K562 (cell line): ENCODE results near the gene HKDC1. TPM values are rescaled to one million over a fixed set of nuclear protein-coding genes. Genes with fewer than 3 reads are reported as not detected.

Source experiments
- ATAC-seq: fragments of 200-7000 bp; cut with Tn5 transposase; 3 replicates; pipeline ENCODE4 v1.9.1; 2020; ENCODE audit warnings: moderate library complexity
- BruUV-seq: library from RNA; stranded (reverse); fragments of 400-500 nt; replicated peaks from 2 replicates; lab custom pipeline; 2021; lab: Mats Ljungman, UMichigan
- CTCF ChIA-PET: fragments of 300-600 bp; formaldehyde crosslinking; extraction: SDS; loops from one replicate; lab custom pipeline; 2021; ENCODE audit warnings: low intra/inter-chr PET ratio; lab: Yijun Ruan, JAX
- POLR2A ChIA-PET: fragments of 300-600, 350-650 bp; sonication (Branson Sonifier 250); formaldehyde crosslinking; extraction: SDS; loops from one replicate; lab custom pipeline; 2021; ENCODE audit warnings: antibody characterized with exemption, inconsistent platforms; lab: Yijun Ruan, JAX
- DNase-seq, 4 experiments: peaks; one replicate each; pipeline versions ENCODE4 v3.0.0 to v3.0.0-alpha.2; 2011 to 2018; ENCODE audit warnings: low spot score in 3 of 4, mixed read lengths in 3 of 4; ENCODE audit errors: extremely low read depth in 1 of 4
- FAIRE-seq: peaks from 2 replicates; lab custom pipeline; 2011; peaks lifted over from hg19 to GRCh38; lab: Jason Lieb, UNC
- H2AFZ ChIP-seq: 2 replicates; pipeline ENCODE4 v1.6.0; 2011; ENCODE audit warnings: low read depth, low read length, control low read depth, inconsistent platforms
- H3K27ac ChIP-seq: fragments of 200-600 bp; 3 replicates; pipeline ENCODE4 v1.8.0; 2011; ENCODE audit warnings: low read depth, mild to moderate bottlenecking, control low read depth, inconsistent platforms, low read length, moderate library complexity, mixed read lengths; ENCODE audit errors: extremely low read depth
- H3K27me3 ChIP-seq, 2 experiments: fragments of 300-600 bp in 1 of 2; 2 replicates in 1 of 2; 3 replicates in 1 of 2; pipeline versions ENCODE4 v1.6.0 to v1.8.0; 2011; ENCODE audit warnings: inconsistent platforms in 2 of 2, low read length in 2 of 2, mild to moderate bottlenecking in 1 of 2, mixed read lengths in 1 of 2, moderate library complexity in 1 of 2; ENCODE audit not compliant: control insufficient read depth in 2 of 2, insufficient read depth in 2 of 2
- H3K36me3 ChIP-seq: fragments of 300-600 bp; 3 replicates; pipeline ENCODE4 v1.8.0; 2011; ENCODE audit warnings: mild to moderate bottlenecking, low read length, inconsistent platforms; ENCODE audit not compliant: control insufficient read depth, insufficient read depth
- H3K4me1 ChIP-seq, 2 experiments: fragments of 200-600 bp in 1 of 2; replicated peaks in 1 of 2; 2 replicates in 1 of 2; 3 replicates in 1 of 2; pipeline versions ENCODE4 v1.5.1 to v1.8.0; 2011; ENCODE audit warnings: inconsistent platforms in 2 of 2, low read length in 2 of 2, mild to moderate bottlenecking in 1 of 2, mixed read lengths in 1 of 2, moderate library complexity in 1 of 2; ENCODE audit not compliant: control insufficient read depth in 2 of 2, insufficient read depth in 2 of 2
- H3K4me2 ChIP-seq: 2 replicates; pipeline ENCODE4 v1.6.1; 2011; ENCODE audit warnings: low read length, control low read depth, inconsistent platforms, mixed read lengths; ENCODE audit not compliant: insufficient read depth
- H3K4me3 ChIP-seq: fragments of 200-600 bp; sonication (generic), shearing (Covaris generic); 2 replicates; pipeline ENCODE4 v1.5.1; 2016; ENCODE audit warnings: control low read depth, inconsistent platforms
- H3K79me2 ChIP-seq: fragments of 200-600 bp; 3 replicates; pipeline ENCODE4 v1.8.0; 2011; ENCODE audit warnings: low read length, inconsistent platforms; ENCODE audit not compliant: control insufficient read depth, insufficient read depth
- H3K9ac ChIP-seq, 2 experiments: 2 replicates each; pipeline versions ENCODE4 v1.6.0 to v1.6.1; 2011; ENCODE audit warnings: low read depth in 2 of 2, low read length in 2 of 2, control low read depth in 1 of 2, inconsistent platforms in 1 of 2, mild to moderate bottlenecking in 1 of 2, mixed read lengths in 1 of 2; ENCODE audit not compliant: insufficient read depth in 1 of 2
- H3K9me1 ChIP-seq: one replicate; pipeline ENCODE4 v1.6.0; 2011; ENCODE audit warnings: inconsistent platforms, mild to moderate bottlenecking, low read length, moderate library complexity; ENCODE audit not compliant: control insufficient read depth, insufficient read depth
- H3K9me3 ChIP-seq: replicated peaks from 2 replicates; pipeline ENCODE4 v1.5.1; 2011; ENCODE audit warnings: low read depth, low read length, inconsistent platforms; ENCODE audit not compliant: control insufficient read depth, insufficient read depth
- H4K20me1 ChIP-seq: replicated peaks from 2 replicates; pipeline ENCODE4 v1.6.1; 2011; ENCODE audit warnings: low read length, inconsistent platforms, mixed read lengths; ENCODE audit not compliant: control insufficient read depth, insufficient read depth
- BRD9 ChIP-seq: fragments of 450-650 bp; IDR thresholded peaks from 2 replicates; pipeline ENCODE4 v1.6.1; 2018; ENCODE audit warnings: low read depth; ENCODE audit not compliant: partially characterized antibody
- CHCHD3 ChIP-seq: fragments of 250-450 bp; sonication (Bioruptor Pico); IDR thresholded peaks from 2 replicates; pipeline ENCODE4 v2.1.2; 2022; ENCODE audit warnings: mild to moderate bottlenecking
- CHD4 ChIP-seq: fragments of 200-600 bp; sonication (generic); IDR thresholded peaks from 3 replicates; pipeline ENCODE4 v1.6.1; 2012; ENCODE audit warnings: low read depth, mild to moderate bottlenecking, mixed read lengths, low read length, inconsistent platforms; ENCODE audit not compliant: insufficient read depth, insufficient replicate concordance, poor library complexity, severe bottlenecking
- E2F1 ChIP-seq: sonication (generic); formaldehyde crosslinking; IDR thresholded peaks from 2 replicates; pipeline ENCODE4 v1.8.1; 2023; ENCODE audit warnings: mild to moderate bottlenecking, missing genetic modification reagents, moderate library complexity
- ESRRA ChIP-seq: fragments of 450-650 bp; IDR thresholded peaks from 2 replicates; pipeline ENCODE4 v1.6.1; 2014; ENCODE audit warnings: low read depth, mild to moderate bottlenecking, moderate library complexity, borderline replicate concordance
- ETV5 ChIP-seq: sonication (generic); formaldehyde crosslinking; IDR thresholded peaks from 2 replicates; pipeline ENCODE4 v1.4.0; 2020; ENCODE audit warnings: low read depth, mild to moderate bottlenecking, missing genetic modification reagents
- FOSL1 ChIP-seq: fragments of 200-800 bp; sonication (Bioruptor generic); conservative IDR thresholded peaks from 2 replicates; pipeline ENCODE4 v1.6.1; 2016; ENCODE audit warnings: missing genetic modification characterization, missing compliant biosample characterization
- FUS ChIP-seq: fragments of 200-400 bp; formaldehyde crosslinking; optimal IDR thresholded peaks from 2 replicates; pipeline ENCODE3; 2017; ENCODE audit warnings: low read depth, low read length
- GABPB2 ChIP-seq: fragments of 250-450 bp; sonication (Bioruptor Pico); conservative IDR thresholded peaks from 2 replicates; pipeline ENCODE4 v1.5.1; 2021; ENCODE audit warnings: mild to moderate bottlenecking
- GATA2 ChIP-seq: sonication (generic); formaldehyde crosslinking; IDR thresholded peaks from 2 replicates; pipeline ENCODE4 v1.4.0; 2020; ENCODE audit warnings: mild to moderate bottlenecking, missing genetic modification reagents
- MTA1 ChIP-seq: fragments of 450-650 bp; IDR thresholded peaks from 2 replicates; pipeline ENCODE4 v1.6.1; 2017; ENCODE audit warnings: borderline replicate concordance
- STAG1 ChIP-seq: sonication (generic); formaldehyde crosslinking; IDR thresholded peaks from 2 replicates; pipeline ENCODE4 v1.5.0; 2020; ENCODE audit warnings: missing genetic modification reagents, borderline replicate concordance
- TCF3 ChIP-seq: sonication (generic); formaldehyde crosslinking; IDR thresholded peaks from 2 replicates; pipeline ENCODE4 v1.4.0; 2020; ENCODE audit warnings: mild to moderate bottlenecking, missing genetic modification reagents
- XRCC4 ChIP-seq: IDR thresholded peaks from one replicate; pipeline ENCODE4 v1.6.1; 2011; ENCODE audit not compliant: insufficient read depth, insufficient read length; ENCODE audit errors: extremely low read depth
- XRCC5 ChIP-seq: fragments of 200-400 bp; formaldehyde crosslinking; IDR thresholded peaks from 2 replicates; pipeline ENCODE4 v1.6.1; 2017; ENCODE audit warnings: low read depth, mild to moderate bottlenecking, low read length
- ZNF124 ChIP-seq: sonication (generic); formaldehyde crosslinking; IDR thresholded peaks from 2 replicates; pipeline ENCODE4 v1.8.1; 2022; ENCODE audit warnings: missing genetic modification reagents
- ZNF830 ChIP-seq: fragments of 250-450 bp; sonication (Bioruptor Pico); IDR thresholded peaks from 2 replicates; pipeline ENCODE4 v1.5.0; 2021; ENCODE audit warnings: mild to moderate bottlenecking
- WGBS: fragments of 100-300 bp; shearing (Covaris generic); methylation state at CpG from one replicate; pipeline ENCODE4 v1.1.6; 2016; ENCODE audit warnings: low coverage, mixed read lengths; ENCODE audit not compliant: insufficient coverage; ENCODE audit errors: missing lambda C conversion rate; 5-methylcytosine and 5-hydroxymethylcytosine counted together
- in situ Hi-C: fragments of 300-500 bp; cut with MboI; formaldehyde crosslinking; loops from 4 replicates; pipeline ENCODE4 v1.15.0; 2018; ENCODE audit warnings: inconsistent platforms, mixed read lengths
- intact Hi-C: fragments of 100-400 bp; cut with micrococcal nuclease; formaldehyde crosslinking; loops from 2 replicates; pipeline ENCODE4 v1.14.2; 2022
- polyA plus RNA-seq, 8 experiments: library from polyadenylated mRNA; depleted of rRNA in 4 of 8; stranded (reverse) in 5 of 8; unstranded in 3 of 8; fragments of >200 nt; fragmentation: Nextera tagmentation in 2 of 8; fragmentation: Illumina TruSeq in 1 of 8; extraction: Ambion mirVana in 2 of 8; extraction: Trizol in 1 of 8; gene quantifications; 2 replicates each; pipeline versions ENCODE4 v1.2.1 to v1.2.3, GENCODE V29; 2011 to 2014; ENCODE audit warnings: inconsistent platforms in 1 of 8, missing spikeins in 1 of 8
- total RNA-seq, 7 experiments: library from RNA; depleted of rRNA in 6 of 7; stranded (reverse); fragments of >200 nt in 6 of 7; fragmentation: Illumina TruSeq in 2 of 7; extraction: Trizol in 2 of 7; gene quantifications; 2 replicates each; pipeline versions ENCODE4 v1.2.1 to v1.2.3, GENCODE V29; 2011 to 2021; ENCODE audit warnings: low replicate concordance in 1 of 7

HKDC1 gene
- total and polyA plus RNA-seq, 9 of the 15 experiments (the other 6 are each of a cell fraction or from before 2014, with no cell fraction given) = 0.04 to 0.22 (median 0.11) TPM; not detected in 5

DNA sequence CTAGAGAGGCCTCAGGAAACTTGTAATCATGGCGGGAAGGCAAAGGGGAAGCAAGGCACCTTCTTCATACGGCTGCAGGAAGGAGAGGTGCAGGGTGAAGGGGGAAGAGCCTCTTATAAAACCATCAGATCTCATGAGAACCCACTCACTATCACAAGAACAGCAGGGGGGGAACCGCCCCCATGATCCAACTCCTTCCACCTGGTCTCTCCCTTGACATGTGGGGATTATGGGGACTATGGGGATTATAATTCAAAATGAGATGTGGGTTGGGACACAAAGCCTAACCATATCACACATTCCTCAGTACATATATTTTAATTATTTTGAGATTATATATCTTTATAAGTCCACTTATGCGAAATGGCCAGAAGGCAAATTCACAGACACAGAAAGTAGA, 67.0 kb downstream of the HKDC1 start:
- H3K9me1 ChIP-seq = no peaks in the 10 kb centered on the region
- H3K9me3 ChIP-seq = no peaks in the 10 kb centered on the region
- no peak overlapping the region for H3K4me2 ChIP-seq
- TF ChIP-seq GABPB2 (CRISPR knock-in tag) = no peak
- no peak for TF ChIP-seq FUS
- TF ChIP-seq BRD9 = no peak
- TF ChIP-seq CHCHD3 (CRISPR knock-in tag) = no peak
- TF ChIP-seq STAG1 (CRISPR knock-in tag) = no peak
- TF ChIP-seq E2F1 (CRISPR knock-in tag) = no peak
- no peak for TF ChIP-seq XRCC4
- no peak for TF ChIP-seq ESRRA
- no peak for TF ChIP-seq GATA2 (CRISPR knock-in tag)
- TF ChIP-seq ZNF830 (CRISPR knock-in tag) = no peak
- no peak for TF ChIP-seq CHD4
- no peak for TF ChIP-seq TCF3 (CRISPR knock-in tag)
- TF ChIP-seq ETV5 (CRISPR knock-in tag) = no peak
- TF ChIP-seq XRCC5 = no peak
- TF ChIP-seq FOSL1 (tag) = no peak
- TF ChIP-seq MTA1 = no peak
- no peak for TF ChIP-seq ZNF124 (CRISPR knock-in tag)
- peak overlapping the region; percentile 37; the same call in 1 of the 2 replicates for H2AFZ ChIP-seq
- H3K27ac ChIP-seq = no peak overlapping the region
- no peaks in the 10 kb centered on the region for H4K20me1 ChIP-seq
- no peaks in the 10 kb centered on the region for H3K27me3 ChIP-seq
- no peaks in the 10 kb centered on the region for H3K79me2 ChIP-seq
- DNase-seq = no peak
- no peak for FAIRE-seq
- ChIA-PET CTCF (no interaction called here), POLR2A (interaction anchor here (1.0 to 1.5 kb wide), 2 partner anchors 10 to 26 kb away, joined by 3 read pairs; no protein-coding TSS in a partner anchor)
- in situ Hi-C loops = no loop called here
- WGBS = 41% methylated on average over 4 of the region's 4 CpGs
- H3K9ac ChIP-seq = no peak overlapping the region
- intact Hi-C loops = no loop called here
- peaks cover 0 to 6% of the 10 kb centered on the region in 2 experiments; a peak in 2 of 5 replicates for H3K4me1 ChIP-seq
- ATAC-seq = no peak
- no peaks in the 10 kb centered on the region for H3K36me3 ChIP-seq
- no TSS peak for BruUV-seq
- H3K4me3 ChIP-seq = no peak overlapping the region
